HepG2 (cell line): ENCODE measurements around the gene ADAMTS17. TPM values are rescaled to one million over a fixed set of nuclear protein-coding genes. Genes with fewer than 3 reads are reported as not detected.

Source experiments
- ATAC-seq: fragments of 200-7000 bp; cut with Tn5 transposase; 3 replicates; pipeline ENCODE4 v1.9.1; 2020; ENCODE audit warnings: mild to moderate bottlenecking, moderate library complexity
- BruUV-seq: library from RNA; stranded (reverse); fragments of 400-500 nt; replicated peaks from 2 replicates; lab custom pipeline; 2021; lab: Mats Ljungman, UMichigan
- CTCF ChIA-PET: fragments of 300-600 bp; formaldehyde crosslinking; extraction: SDS; loops from one replicate; lab custom pipeline; 2021; ENCODE audit warnings: low total read pairs, inconsistent platforms, low intra/inter-chr PET ratio; lab: Yijun Ruan, JAX
- POLR2A ChIA-PET: fragments of 350-600 bp; sonication (Branson Sonifier 250); formaldehyde crosslinking; loops from one replicate; lab custom pipeline; 2020; ENCODE audit warnings: antibody characterized with exemption, inconsistent platforms; lab: Yijun Ruan, JAX
- DNase-seq: peaks from one replicate; pipeline ENCODE4 v3.0.0-alpha.2; 2015; ENCODE audit warnings: low spot score
- FAIRE-seq: peaks from 3 replicates; lab custom pipeline; 2011; peaks lifted over from hg19 to GRCh38; lab: Jason Lieb, UNC
- H2AFZ ChIP-seq: one replicate; pipeline ENCODE4 v1.6.1; 2011; ENCODE audit warnings: low read length, inconsistent platforms
- H3K27ac ChIP-seq: fragments of 300-600 bp; 3 replicates; pipeline ENCODE4 v1.8.0; 2011; ENCODE audit warnings: mixed run types, mild to moderate bottlenecking, mixed read lengths, low read length, inconsistent platforms; ENCODE audit not compliant: insufficient read depth; ENCODE audit errors: extremely low read length
- H3K27me3 ChIP-seq, 2 experiments: fragments of 200-600 bp in 1 of 2; 2 replicates in 1 of 2; 3 replicates in 1 of 2; pipeline versions ENCODE4 v1.6.0 to v1.8.0; 2011; ENCODE audit warnings: low read length in 2 of 2, mild to moderate bottlenecking in 2 of 2, moderate library complexity in 2 of 2, inconsistent platforms in 1 of 2; ENCODE audit not compliant: insufficient read depth in 2 of 2, control insufficient read depth in 1 of 2
- H3K36me3 ChIP-seq, 2 experiments: fragments of 200-600 bp in 1 of 2; replicated peaks in 1 of 2; 2 replicates in 1 of 2; 3 replicates in 1 of 2; pipeline versions ENCODE4 v1.5.1 to v1.8.0; 2011; ENCODE audit warnings: low read length in 2 of 2, inconsistent platforms in 1 of 2; ENCODE audit not compliant: insufficient read depth in 2 of 2, control insufficient read depth in 1 of 2
- H3K4me1 ChIP-seq: 2 replicates; pipeline ENCODE4 v1.5.1; 2012; ENCODE audit warnings: low read length, inconsistent platforms; ENCODE audit not compliant: insufficient read depth
- H3K4me2 ChIP-seq: 2 replicates; pipeline ENCODE4 v1.6.0; 2011; ENCODE audit warnings: low read depth, low read length, inconsistent platforms
- H3K4me3 ChIP-seq, 3 experiments: fragments of 200-600 bp in 1 of 3; sonication (generic), shearing (Covaris generic) in 1 of 3; replicated peaks in 1 of 3; 2 replicates each; pipeline ENCODE4 v1.5.1; 2011 to 2016; ENCODE audit warnings: low read length in 3 of 3, inconsistent platforms in 2 of 3, low read depth in 2 of 3, mild to moderate bottlenecking in 2 of 3, control low read depth in 1 of 3, mixed read lengths in 1 of 3; ENCODE audit not compliant: insufficient read depth in 1 of 3
- H3K79me2 ChIP-seq: one replicate; pipeline ENCODE4 v1.6.1; 2011; ENCODE audit warnings: low read length, inconsistent platforms; ENCODE audit not compliant: insufficient read depth
- H3K9ac ChIP-seq: 2 replicates; pipeline ENCODE4 v1.6.0; 2011; ENCODE audit warnings: mild to moderate bottlenecking, low read depth, low read length, inconsistent platforms; ENCODE audit not compliant: insufficient read depth
- H3K9me3 ChIP-seq: 2 replicates; pipeline ENCODE4 v1.5.1; 2012; ENCODE audit warnings: mild to moderate bottlenecking, low read length
- H4K20me1 ChIP-seq: 2 replicates; pipeline ENCODE4 v1.6.0; 2011; ENCODE audit warnings: inconsistent platforms, mild to moderate bottlenecking, low read length, moderate library complexity; ENCODE audit not compliant: insufficient read depth
- ARID2 ChIP-seq: sonication (generic); formaldehyde crosslinking; IDR thresholded peaks from 2 replicates; pipeline ENCODE4 v1.8.1; 2022; ENCODE audit warnings: mild to moderate bottlenecking, missing genetic modification reagents, borderline replicate concordance
- FOXK2 ChIP-seq: fragments of 450-650 bp; IDR thresholded peaks from 2 replicates; pipeline ENCODE4 v1.6.1; 2016
- NFRKB ChIP-seq: fragments of 450-650 bp; IDR thresholded peaks from 2 replicates; pipeline ENCODE4 v1.6.1; 2017
- ZNF496 ChIP-seq: sonication (generic); formaldehyde crosslinking; IDR thresholded peaks from 2 replicates; pipeline ENCODE4 v1.8.1; 2023; ENCODE audit warnings: mild to moderate bottlenecking, moderate library complexity, missing genetic modification reagents; ENCODE audit not compliant: insufficient replicate concordance
- ZNF558 ChIP-seq: sonication (generic); formaldehyde crosslinking; IDR thresholded peaks from 2 replicates; pipeline ENCODE4 v1.9.0; 2022; ENCODE audit warnings: mild to moderate bottlenecking, missing genetic modification reagents, borderline replicate concordance
- WGBS: methylation state at CpG from one replicate; pipeline ENCODE4 v1.1.6; 2017; ENCODE audit warnings: low lambda C conversion rate; 5-methylcytosine and 5-hydroxymethylcytosine counted together
- in situ Hi-C: cut with HindIII; loops from 2 replicates; pipeline ENCODE4 v1.10.0; 2017; ENCODE audit warnings: low pct_unique_long_range_greater_than_20kb; ENCODE audit not compliant: extremely low pct_ligation_motif_present
- intact Hi-C: fragments of 100-400 bp; cut with micrococcal nuclease; formaldehyde crosslinking; loops from one replicate; pipeline ENCODE4 v1.10.0; 2022; ENCODE audit not compliant: unreplicated experiment
- polyA plus RNA-seq, 8 experiments: library from polyadenylated mRNA; depleted of rRNA in 3 of 8; stranded (reverse) in 7 of 8; unstranded in 1 of 8; fragments of >200 nt; fragmentation: Illumina TruSeq in 4 of 8; extraction: Trizol in 4 of 8; gene quantifications; 2 replicates each; pipeline versions ENCODE4 v1.2.1 to v1.2.3, GENCODE V29; 2011 to 2016; ENCODE audit warnings: low read depth in 4 of 8, missing spikeins in 1 of 8, mixed read lengths in 1 of 8; ENCODE audit not compliant: insufficient read depth in 1 of 8
- total RNA-seq, 5 experiments: library from RNA; depleted of rRNA; stranded (reverse); fragments of >200 nt; fragmentation: Illumina TruSeq; extraction: Trizol; gene quantifications; 2 replicates each; pipeline ENCODE4 v1.2.3, GENCODE V29; 2016; ENCODE audit warnings: low read depth in 1 of 5
- TF ChIP-seq, protein P1 (sequence below): sonication (generic); formaldehyde crosslinking; IDR thresholded peaks from 2 replicates; pipeline ENCODE4 v1.5.0; 2020; ENCODE audit warnings: missing genetic modification reagents, mild to moderate bottlenecking, borderline replicate concordance
- TF ChIP-seq, protein P2 (sequence below): sonication (generic); formaldehyde crosslinking; IDR thresholded peaks from 2 replicates; pipeline ENCODE4 v1.4.0; 2020; ENCODE audit warnings: low read depth, mild to moderate bottlenecking, missing genetic modification reagents
- TF ChIP-seq, protein P3 (sequence below): sonication (generic); formaldehyde crosslinking; IDR thresholded peaks from 2 replicates; pipeline ENCODE4 v1.4.0; 2020; ENCODE audit warnings: missing genetic modification reagents
- TF ChIP-seq, protein P4 (sequence below): sonication (generic); formaldehyde crosslinking; IDR thresholded peaks from 2 replicates; pipeline ENCODE4 v1.4.0; 2020; ENCODE audit warnings: missing genetic modification reagents, borderline replicate concordance
- TF ChIP-seq, protein P5 (sequence below): sonication (generic); formaldehyde crosslinking; conservative IDR thresholded peaks from 2 replicates; pipeline ENCODE4 v1.8.0; 2022; ENCODE audit warnings: mild to moderate bottlenecking, moderate library complexity, missing genetic modification reagents

Gene ADAMTS17
- total and polyA plus RNA-seq, 2 of the 13 experiments (the other 11 are each of a cell fraction or from before 2014, with no cell fraction given): 0.02 to 0.04 TPM

DNA sequence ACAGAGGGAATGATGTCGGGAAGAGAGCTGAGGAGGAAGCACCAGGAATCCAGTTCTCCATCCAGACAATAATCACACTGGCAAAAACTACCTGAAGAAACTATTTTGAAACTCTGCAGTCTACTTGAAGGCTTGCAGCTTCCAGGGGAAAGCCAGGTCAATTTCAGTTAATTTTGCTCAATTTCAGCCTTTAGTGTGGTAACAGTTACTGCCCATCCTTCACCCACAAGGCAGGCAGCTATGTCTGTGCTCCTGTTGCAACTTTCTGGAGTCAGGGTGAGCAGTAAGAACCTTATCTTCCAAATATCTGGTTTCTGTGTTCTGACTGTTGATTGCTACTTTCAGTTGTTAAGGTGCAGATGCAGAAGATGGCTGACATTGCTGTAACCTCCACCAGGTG, 221.7 kb downstream of the ADAMTS17 start:
- DNase-seq (no peak), ATAC-seq (no peak), FAIRE-seq (no peak)
- POLR2A ChIA-PET: no interaction called here
- no peak overlapping the region for H3K4me2 ChIP-seq
- CTCF ChIA-PET: no interaction called here
- intact Hi-C loops: no loop called here
- no TSS peak for BruUV-seq
- no peak overlapping the region for H3K4me3 ChIP-seq
- H3K9me3 ChIP-seq: peaks cover 11% of the 10 kb centered on the region; the same call in 1 of the 2 replicates
- no peaks in the 10 kb centered on the region for H3K79me2 ChIP-seq
- no peak overlapping the region for H2AFZ ChIP-seq
- H3K36me3 ChIP-seq: no peaks in the 10 kb centered on the region
- H3K4me1 ChIP-seq: no peaks in the 10 kb centered on the region
- H3K9ac ChIP-seq: no peak overlapping the region
- H3K27ac ChIP-seq: no peak overlapping the region
- in situ Hi-C loops: loop anchor here (10.0 kb wide), 1 partner anchor 195 kb away; no protein-coding TSS in a partner anchor
- H4K20me1 ChIP-seq: no peaks in the 10 kb centered on the region
- WGBS: 8% methylated on average over 1 of the region's 1 CpG
- H3K27me3 ChIP-seq: no peaks in the 10 kb centered on the region; a peak in 2 of 5 replicates
- TF ChIP-seq, protein P1, sequence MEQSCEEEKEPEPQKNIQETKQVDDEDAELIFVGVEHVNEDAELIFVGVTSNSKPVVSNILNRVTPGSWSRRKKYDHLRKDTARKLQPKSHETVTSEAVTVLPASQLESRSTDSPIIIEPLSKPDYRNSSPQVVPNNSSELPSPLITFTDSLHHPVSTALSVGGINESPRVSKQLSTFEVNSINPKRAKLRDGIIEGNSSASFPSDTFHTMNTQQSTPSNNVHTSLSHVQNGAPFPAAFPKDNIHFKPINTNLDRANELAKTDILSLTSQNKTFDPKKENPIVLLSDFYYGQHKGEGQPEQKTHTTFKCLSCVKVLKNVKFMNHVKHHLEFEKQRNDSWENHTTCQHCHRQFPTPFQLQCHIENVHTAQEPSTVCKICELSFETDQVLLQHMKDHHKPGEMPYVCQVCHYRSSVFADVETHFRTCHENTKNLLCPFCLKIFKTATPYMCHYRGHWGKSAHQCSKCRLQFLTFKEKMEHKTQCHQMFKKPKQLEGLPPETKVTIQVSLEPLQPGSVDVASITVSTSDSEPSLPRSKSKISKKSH (CRISPR knock-in tag): no peak
- TF ChIP-seq, protein P2, sequence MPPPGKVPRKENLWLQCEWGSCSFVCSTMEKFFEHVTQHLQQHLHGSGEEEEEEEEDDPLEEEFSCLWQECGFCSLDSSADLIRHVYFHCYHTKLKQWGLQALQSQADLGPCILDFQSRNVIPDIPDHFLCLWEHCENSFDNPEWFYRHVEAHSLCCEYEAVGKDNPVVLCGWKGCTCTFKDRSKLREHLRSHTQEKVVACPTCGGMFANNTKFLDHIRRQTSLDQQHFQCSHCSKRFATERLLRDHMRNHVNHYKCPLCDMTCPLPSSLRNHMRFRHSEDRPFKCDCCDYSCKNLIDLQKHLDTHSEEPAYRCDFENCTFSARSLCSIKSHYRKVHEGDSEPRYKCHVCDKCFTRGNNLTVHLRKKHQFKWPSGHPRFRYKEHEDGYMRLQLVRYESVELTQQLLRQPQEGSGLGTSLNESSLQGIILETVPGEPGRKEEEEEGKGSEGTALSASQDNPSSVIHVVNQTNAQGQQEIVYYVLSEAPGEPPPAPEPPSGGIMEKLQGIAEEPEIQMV: no peak
- TF ChIP-seq, protein P3, sequence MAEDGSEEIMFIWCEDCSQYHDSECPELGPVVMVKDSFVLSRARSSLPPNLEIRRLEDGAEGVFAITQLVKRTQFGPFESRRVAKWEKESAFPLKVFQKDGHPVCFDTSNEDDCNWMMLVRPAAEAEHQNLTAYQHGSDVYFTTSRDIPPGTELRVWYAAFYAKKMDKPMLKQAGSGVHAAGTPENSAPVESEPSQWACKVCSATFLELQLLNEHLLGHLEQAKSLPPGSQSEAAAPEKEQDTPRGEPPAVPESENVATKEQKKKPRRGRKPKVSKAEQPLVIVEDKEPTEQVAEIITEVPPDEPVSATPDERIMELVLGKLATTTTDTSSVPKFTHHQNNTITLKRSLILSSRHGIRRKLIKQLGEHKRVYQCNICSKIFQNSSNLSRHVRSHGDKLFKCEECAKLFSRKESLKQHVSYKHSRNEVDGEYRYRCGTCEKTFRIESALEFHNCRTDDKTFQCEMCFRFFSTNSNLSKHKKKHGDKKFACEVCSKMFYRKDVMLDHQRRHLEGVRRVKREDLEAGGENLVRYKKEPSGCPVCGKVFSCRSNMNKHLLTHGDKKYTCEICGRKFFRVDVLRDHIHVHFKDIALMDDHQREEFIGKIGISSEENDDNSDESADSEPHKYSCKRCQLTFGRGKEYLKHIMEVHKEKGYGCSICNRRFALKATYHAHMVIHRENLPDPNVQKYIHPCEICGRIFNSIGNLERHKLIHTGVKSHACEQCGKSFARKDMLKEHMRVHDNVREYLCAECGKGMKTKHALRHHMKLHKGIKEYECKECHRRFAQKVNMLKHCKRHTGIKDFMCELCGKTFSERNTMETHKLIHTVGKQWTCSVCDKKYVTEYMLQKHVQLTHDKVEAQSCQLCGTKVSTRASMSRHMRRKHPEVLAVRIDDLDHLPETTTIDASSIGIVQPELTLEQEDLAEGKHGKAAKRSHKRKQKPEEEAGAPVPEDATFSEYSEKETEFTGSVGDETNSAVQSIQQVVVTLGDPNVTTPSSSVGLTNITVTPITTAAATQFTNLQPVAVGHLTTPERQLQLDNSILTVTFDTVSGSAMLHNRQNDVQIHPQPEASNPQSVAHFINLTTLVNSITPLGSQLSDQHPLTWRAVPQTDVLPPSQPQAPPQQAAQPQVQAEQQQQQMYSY (CRISPR knock-in tag): no peak
- no peak for TF ChIP-seq ZNF496 (CRISPR knock-in tag)
- TF ChIP-seq NFRKB: no peak
- no peak for TF ChIP-seq FOXK2
- TF ChIP-seq ZNF558 (CRISPR knock-in tag): no peak
- TF ChIP-seq, protein P4, sequence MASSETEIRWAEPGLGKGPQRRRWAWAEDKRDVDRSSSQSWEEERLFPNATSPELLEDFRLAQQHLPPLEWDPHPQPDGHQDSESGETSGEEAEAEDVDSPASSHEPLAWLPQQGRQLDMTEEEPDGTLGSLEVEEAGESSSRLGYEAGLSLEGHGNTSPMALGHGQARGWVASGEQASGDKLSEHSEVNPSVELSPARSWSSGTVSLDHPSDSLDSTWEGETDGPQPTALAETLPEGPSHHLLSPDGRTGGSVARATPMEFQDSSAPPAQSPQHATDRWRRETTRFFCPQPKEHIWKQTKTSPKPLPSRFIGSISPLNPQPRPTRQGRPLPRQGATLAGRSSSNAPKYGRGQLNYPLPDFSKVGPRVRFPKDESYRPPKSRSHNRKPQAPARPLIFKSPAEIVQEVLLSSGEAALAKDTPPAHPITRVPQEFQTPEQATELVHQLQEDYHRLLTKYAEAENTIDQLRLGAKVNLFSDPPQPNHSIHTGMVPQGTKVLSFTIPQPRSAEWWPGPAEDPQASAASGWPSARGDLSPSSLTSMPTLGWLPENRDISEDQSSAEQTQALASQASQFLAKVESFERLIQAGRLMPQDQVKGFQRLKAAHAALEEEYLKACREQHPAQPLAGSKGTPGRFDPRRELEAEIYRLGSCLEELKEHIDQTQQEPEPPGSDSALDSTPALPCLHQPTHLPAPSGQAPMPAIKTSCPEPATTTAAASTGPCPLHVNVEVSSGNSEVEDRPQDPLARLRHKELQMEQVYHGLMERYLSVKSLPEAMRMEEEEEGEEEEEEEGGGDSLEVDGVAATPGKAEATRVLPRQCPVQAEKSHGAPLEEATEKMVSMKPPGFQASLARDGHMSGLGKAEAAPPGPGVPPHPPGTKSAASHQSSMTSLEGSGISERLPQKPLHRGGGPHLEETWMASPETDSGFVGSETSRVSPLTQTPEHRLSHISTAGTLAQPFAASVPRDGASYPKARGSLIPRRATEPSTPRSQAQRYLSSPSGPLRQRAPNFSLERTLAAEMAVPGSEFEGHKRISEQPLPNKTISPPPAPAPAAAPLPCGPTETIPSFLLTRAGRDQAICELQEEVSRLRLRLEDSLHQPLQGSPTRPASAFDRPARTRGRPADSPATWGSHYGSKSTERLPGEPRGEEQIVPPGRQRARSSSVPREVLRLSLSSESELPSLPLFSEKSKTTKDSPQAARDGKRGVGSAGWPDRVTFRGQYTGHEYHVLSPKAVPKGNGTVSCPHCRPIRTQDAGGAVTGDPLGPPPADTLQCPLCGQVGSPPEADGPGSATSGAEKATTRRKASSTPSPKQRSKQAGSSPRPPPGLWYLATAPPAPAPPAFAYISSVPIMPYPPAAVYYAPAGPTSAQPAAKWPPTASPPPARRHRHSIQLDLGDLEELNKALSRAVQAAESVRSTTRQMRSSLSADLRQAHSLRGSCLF: no peak
- TF ChIP-seq, protein P5, sequence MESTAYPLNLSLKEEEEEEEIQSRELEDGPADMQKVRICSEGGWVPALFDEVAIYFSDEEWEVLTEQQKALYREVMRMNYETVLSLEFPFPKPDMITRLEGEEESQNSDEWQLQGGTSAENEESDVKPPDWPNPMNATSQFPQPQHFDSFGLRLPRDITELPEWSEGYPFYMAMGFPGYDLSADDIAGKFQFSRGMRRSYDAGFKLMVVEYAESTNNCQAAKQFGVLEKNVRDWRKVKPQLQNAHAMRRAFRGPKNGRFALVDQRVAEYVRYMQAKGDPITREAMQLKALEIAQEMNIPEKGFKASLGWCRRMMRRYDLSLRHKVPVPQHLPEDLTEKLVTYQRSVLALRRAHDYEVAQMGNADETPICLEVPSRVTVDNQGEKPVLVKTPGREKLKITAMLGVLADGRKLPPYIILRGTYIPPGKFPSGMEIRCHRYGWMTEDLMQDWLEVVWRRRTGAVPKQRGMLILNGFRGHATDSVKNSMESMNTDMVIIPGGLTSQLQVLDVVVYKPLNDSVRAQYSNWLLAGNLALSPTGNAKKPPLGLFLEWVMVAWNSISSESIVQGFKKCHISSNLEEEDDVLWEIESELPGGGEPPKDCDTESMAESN (CRISPR knock-in tag): no peak
- no peak for TF ChIP-seq ARID2 (CRISPR knock-in tag)
